Activated CD8-positive, alpha-beta T cell treated with anti-CD3 and anti-CD28 coated beads for 36 hours (primary cell): Measurements from ENCODE around the gene GUCA2B. TPM values are rescaled to one million over a fixed set of nuclear protein-coding genes. Genes with fewer than 3 reads are reported as not detected.
A peak's percentile ranks its signal among the peaks of the same experiment; 100 is the strongest.

Experiments used
- ATAC-seq: fragments of 200-7000 bp; cut with Tn5 transposase; one replicate; pipeline ENCODE4 v1.10.0; 2021; ENCODE audit warnings: mild to moderate bottlenecking, moderate library complexity
- CTCF ChIA-PET: fragments of 350-600 bp; sonication (Branson Sonifier 250); formaldehyde crosslinking; loops from one replicate; lab custom pipeline; 2021; ENCODE audit warnings: antibody characterized with exemption; lab: Charles Lee
- POLR2A ChIA-PET: fragments of 350-600 bp; sonication (Branson Sonifier 250); formaldehyde crosslinking; loops from one replicate; lab custom pipeline; 2021; ENCODE audit warnings: antibody characterized with exemption; lab: Charles Lee
- DNase-seq: peaks from one replicate; pipeline ENCODE4 v3.0.0-alpha.2; 2020
- H3K27ac Mint-ChIP-seq: one replicate; pipeline ENCODE4 v1.8.0; 2021; ENCODE audit warnings: mild to moderate bottlenecking, mixed read lengths
- H3K27me3 Mint-ChIP-seq: one replicate; pipeline ENCODE4 v1.8.0; 2021; ENCODE audit warnings: mixed read lengths
- H3K36me3 Mint-ChIP-seq: one replicate; pipeline ENCODE4 v1.8.0; 2021; ENCODE audit warnings: low read depth, mixed read lengths
- H3K4me1 Mint-ChIP-seq: one replicate; pipeline ENCODE4 v1.8.0; 2021; ENCODE audit warnings: low read depth, mixed read lengths
- H3K4me3 Mint-ChIP-seq: one replicate; pipeline ENCODE4 v1.8.0; 2021; ENCODE audit warnings: mild to moderate bottlenecking, moderate library complexity, mixed read lengths
- H3K9me3 Mint-ChIP-seq: one replicate; pipeline ENCODE4 v1.8.0; 2021; ENCODE audit warnings: mixed read lengths
- CTCF ChIP-seq: fragments of 200-600 bp; IDR thresholded peaks from one replicate; pipeline ENCODE4 v1.8.0; 2022; ENCODE audit warnings: antibody characterized with exemption, mild to moderate bottlenecking
- intact Hi-C: fragments of 100-400 bp; cut with micrococcal nuclease; formaldehyde crosslinking; loops from one replicate; pipeline ENCODE4 v1.10.0; 2022
- total RNA-seq, 2 experiments: library from RNA; stranded (reverse); gene quantifications; one replicate each; pipeline ENCODE4 v1.2.3, GENCODE V29; 2021

Gene GUCA2B
- total RNA-seq, 2 experiments from 2014 or later, result not detected

DNA sequence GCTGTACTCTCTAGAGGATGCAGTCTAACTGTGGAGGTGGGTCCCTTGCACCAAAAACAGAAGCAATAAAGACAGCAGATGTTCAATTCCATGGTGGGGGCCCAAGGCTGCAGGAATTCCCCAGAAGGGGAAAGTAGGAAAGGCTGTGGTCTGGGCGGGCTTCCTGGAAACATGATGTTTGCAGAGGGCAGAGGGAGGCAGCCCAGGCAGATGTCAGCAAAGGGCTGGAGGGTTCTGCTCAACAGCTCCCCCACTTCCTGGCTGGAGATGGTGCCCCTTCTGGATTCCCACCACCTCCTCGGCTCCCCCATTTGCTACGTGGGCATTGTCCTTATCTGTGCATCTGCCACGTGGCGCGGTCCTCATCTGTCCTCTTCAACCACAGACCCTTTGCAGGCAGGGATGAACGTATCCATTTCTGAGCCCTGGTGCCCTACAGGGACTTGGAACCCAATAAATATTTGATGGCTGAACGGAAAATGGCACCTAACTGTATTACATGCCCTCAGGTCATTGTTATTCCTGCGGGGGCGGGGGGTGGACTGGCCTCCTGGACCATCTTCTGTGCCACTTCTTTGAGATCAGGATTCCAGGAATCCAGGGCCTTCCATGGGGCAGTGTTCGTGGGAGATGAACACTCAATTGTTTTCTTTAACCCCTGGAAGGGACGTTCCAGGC, 8.4 kb upstream of the GUCA2B start:
- H3K27me3 Mint-ChIP-seq, result peaks cover 23% of the 10 kb centered on the region
- H3K4me1 Mint-ChIP-seq, result peaks cover 6% of the 10 kb centered on the region
- intact Hi-C loops, result no loop called here
- H3K36me3 Mint-ChIP-seq, result no peaks in the 10 kb centered on the region
- H3K9me3 Mint-ChIP-seq, result no peaks in the 10 kb centered on the region
- POLR2A ChIA-PET, result no interaction called here
- H3K4me3 Mint-ChIP-seq, result no peak overlapping the region
- CTCF ChIA-PET, result interaction anchor here (5.1 kb wide), 1 partner anchor 28 kb away, joined by 36 read pairs; no protein-coding TSS in a partner anchor
- ATAC-seq (no peak), DNase-seq (no peak)
- TF ChIP-seq CTCF, result no peak
- H3K27ac Mint-ChIP-seq, result no peak overlapping the region

- TF ChIP-seq CTCF, result no peak
- DNase-seq (no peak), ATAC-seq (no peak)
- no peaks in the 10 kb centered on the region for H3K36me3 Mint-ChIP-seq
- H3K9me3 Mint-ChIP-seq, result no peaks in the 10 kb centered on the region
- CTCF ChIA-PET, result interaction anchor here (5.1 kb wide), 1 partner anchor 28 kb away, joined by 36 read pairs; no protein-coding TSS in a partner anchor
- no peak overlapping the region for H3K27ac Mint-ChIP-seq
- intact Hi-C loops, result no loop called here
- no peak overlapping the region for H3K4me3 Mint-ChIP-seq
- peaks cover 21% of the 10 kb centered on the region for H3K27me3 Mint-ChIP-seq
- POLR2A ChIA-PET, result no interaction called here
- H3K4me1 Mint-ChIP-seq, result peaks cover 6% of the 10 kb centered on the region
Measured at GRCh38 chr1:42145389-42145716, 7.9 kb upstream of the GUCA2B start.

GRCh38 chr1:42145764-42146625, 7.2 kb upstream of the GUCA2B start:
- intact Hi-C loops, result no loop called here
- Mint-ChIP-seq H3K4me3 (no peak overlapping the region), H3K36me3 (no peaks in the 10 kb centered on the region), H3K27ac (no peak overlapping the region), H3K9me3 (no peaks in the 10 kb centered on the region), H3K4me1 (peaks cover 6% of the 10 kb centered on the region), H3K27me3 (peaks cover 22% of the 10 kb centered on the region)
- DNase-seq (no peak), ATAC-seq (no peak)
- CTCF ChIA-PET, result interaction anchor here (5.1 kb wide), 1 partner anchor 27 kb away, joined by 36 read pairs; no protein-coding TSS in a partner anchor
- no peak for TF ChIP-seq CTCF
- POLR2A ChIA-PET, result no interaction called here

- Mint-ChIP-seq H3K9me3 (no peaks in the 10 kb centered on the region), H3K4me1 (peaks cover 6% of the 10 kb centered on the region), H3K4me3 (no peak overlapping the region), H3K36me3 (no peaks in the 10 kb centered on the region), H3K27ac (no peak overlapping the region), H3K27me3 (peaks cover 21% of the 10 kb centered on the region)
- TF ChIP-seq CTCF, result peak; percentile 70
- intact Hi-C loops, result no loop called here
- ATAC-seq (peak; percentile 90), DNase-seq (peak; percentile 84)
- ChIA-PET POLR2A (interaction anchor here (0.6 to 1.0 kb wide), 4 partner anchors 11 to 539 kb away, joined by 3 to 4 read pairs (median 3); no protein-coding TSS in a partner anchor), CTCF (interaction anchor here (0.6 to 5.1 kb wide), 6 partner anchors 9 to 199 kb away, joined by 3 to 36 read pairs (median 4); no protein-coding TSS in a partner anchor)
Measured at GRCh38 chr1:42146626-42147320, 6.4 kb upstream of the GUCA2B start.
